ENCODE results near the gene ANKHD1.
"Not testable (repeated sequence)": the region's sequence is repeated elsewhere in the genome, so short reads cannot be mapped to it uniquely, and the experiment has no call there.

Gene ANKHD1

DNA sequence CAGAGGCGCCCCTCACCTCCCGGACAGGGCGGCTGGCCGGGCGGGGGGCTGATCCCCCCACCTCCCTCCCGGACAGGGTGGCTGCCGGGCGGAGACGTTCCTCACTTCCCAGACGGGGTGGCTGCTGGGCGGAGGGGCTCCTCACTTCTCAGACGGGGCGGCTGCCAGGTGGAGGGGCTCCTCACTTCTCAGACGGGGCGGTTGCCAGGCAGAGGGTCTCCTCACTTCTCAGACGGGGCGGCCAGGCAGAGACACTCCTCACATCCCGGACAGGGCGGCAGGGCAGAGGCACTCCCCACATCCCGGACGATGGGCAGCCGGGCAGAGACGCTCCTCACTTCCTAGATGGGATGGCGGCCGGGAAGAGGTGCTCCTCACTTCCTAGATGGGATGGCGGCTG, 26.1 kb downstream of the ANKHD1 start:
- not testable (repeated sequence) for DNase-seq (ENCODE audit: low read depth)

DNA sequence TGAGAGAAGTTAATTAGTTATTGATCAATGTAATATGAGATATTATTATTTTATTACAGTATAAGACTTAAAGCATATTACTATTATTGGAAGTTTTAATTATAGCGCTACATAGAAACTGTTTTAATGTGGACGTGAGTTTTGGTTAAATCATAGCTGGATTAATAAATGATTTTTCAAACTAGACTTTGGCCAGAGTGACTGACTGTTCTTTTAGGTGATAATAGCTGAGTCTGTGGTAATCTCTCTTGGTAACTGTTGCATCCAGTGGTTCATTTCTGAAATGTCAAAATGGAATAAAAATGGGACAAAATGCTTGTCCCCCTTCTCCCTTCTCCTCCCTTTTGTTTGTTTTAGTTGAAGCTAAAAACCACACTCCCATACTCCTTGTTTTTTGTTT, 28.1 kb downstream of the ANKHD1 start:
- DNase-seq (ENCODE audit: low read depth) = no peak

DNA sequence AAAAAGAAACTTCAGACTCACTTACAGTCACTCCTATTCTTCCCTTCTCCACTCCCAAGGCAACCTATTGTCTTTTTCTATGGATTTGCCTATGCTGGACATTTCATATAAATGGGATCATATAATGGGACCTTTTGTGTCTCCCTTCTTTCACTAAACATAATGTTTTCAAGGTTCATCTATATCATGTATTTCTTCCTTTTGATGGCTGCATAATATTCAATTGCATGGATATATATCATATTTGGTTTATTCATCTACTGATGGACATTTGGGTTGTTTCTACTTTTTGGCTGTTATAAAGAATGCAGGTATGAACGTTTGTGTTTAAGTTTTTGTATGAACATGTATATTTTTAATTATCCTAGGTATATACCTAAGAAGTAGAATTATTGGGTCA, 30.6 kb downstream of the ANKHD1 start:
- DNase-seq (ENCODE audit: low read depth) = no peak

DNA sequence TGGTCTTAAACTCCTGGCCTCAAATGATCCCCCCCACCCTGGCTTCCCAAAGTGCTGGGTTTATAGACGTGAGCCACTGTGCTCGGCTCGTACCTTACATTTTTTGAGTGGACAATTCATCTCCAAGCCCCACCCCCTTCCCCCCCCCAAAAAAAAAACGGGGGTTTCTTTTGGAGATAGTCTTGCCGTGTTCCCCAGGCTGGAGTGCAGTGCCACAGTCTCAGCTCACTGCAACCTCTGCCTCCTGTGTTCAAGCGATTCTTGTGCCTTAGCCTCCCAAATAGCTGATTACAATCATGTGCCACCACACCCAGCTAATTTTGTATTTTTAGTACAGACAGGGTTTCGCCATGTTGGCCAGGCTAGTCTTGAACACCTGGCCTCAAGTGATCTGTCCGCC, 31.3 kb downstream of the ANKHD1 start:
- no peak for DNase-seq (ENCODE audit: low read depth)

DNA sequence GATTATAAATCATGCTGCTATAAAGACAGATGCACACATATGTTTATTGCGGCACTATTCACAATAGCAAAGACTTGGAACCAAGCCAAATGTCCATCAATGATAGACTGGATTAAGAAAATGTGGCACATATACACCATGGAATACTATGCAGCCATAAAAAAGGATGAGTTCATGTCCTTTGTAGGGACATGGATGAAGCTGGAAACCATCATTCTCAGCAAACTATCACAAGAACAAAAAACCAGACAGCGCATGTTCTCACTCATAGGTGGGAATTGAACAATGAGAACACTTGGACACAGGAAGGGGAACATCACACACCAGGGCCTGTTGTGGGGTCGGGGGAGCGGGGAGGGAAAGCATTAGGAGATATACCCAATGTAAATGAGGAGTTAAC, 55.7 kb downstream of the ANKHD1 start:
- DNase-seq (ENCODE audit: low read depth) = not testable (repeated sequence)

DNA sequence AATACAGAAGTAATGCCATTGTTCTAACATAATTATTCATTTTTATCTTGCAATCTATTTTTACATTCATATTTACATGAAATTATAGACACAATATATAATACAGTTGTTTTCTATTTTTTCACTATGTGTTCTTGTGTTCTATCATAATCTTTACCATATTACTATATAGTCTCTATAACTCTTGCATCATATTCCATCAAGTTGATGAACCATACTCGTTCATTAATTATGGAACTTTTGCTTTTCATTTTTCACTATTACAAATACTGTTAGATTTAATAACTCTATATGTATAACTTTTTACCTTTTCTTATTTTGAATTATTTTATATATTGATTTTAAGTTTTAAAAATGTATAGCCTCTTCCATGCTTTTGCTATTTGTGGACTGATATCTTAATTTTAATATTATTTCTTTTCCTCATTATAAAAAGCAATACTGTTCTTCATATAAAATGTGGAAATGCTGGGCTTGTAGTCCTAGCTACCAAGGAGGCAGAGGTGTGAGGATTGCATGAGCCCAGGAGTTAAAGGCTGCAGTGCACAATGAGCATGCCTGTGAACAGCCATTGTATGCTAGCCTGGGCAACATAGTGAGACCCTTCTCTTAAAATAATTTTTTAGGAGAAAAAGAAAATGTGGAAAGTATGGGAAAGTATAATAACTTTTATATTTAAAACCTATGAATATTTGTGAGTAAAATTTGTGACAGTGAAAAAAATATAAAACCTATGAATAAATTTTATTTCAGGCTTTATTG, 65.5 kb downstream of the ANKHD1 start:
- no peak for DNase-seq (ENCODE audit: low read depth)

DNA sequence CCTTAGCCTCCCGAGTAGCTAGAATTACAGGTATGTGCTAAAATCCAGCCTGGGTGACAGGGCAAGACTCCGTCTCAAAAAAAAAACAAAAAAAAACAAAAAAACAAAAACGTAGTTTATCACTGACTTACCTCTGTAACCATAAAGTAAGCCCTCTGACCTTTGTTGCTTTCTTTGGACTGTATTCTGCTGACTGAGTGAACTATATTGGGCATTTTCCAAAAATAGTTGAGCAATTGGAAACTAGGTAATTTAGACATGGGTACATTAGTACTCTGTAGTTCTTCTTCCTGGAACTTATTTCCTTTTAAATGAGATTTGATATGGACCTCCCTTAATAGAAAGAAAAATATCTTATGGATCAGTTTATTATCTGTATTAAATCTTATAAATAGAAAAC, 66.6 kb downstream of the ANKHD1 start:
- DNase-seq (ENCODE audit: low read depth) = no peak

DNA sequence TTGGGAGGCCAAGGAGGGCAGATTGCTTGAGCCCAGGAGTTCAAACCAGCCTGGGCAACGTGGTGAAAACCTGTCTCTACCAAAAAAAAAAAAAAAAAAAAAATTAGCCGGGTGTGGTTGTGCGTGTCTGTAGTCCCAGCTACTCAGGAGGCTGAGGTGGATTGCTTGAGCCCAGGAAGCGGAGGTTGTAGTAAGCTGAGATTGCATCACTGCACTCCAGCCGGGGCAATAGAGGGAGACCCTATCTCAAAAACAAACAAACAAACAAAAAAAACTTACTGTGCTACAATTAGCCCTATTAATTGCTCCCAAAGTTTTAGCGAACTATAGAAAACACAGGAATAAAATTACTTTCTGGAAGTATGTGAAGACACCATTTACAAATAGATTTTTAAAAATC, 67.6 kb downstream of the ANKHD1 start:
- no peak for DNase-seq (ENCODE audit: low read depth)

DNA sequence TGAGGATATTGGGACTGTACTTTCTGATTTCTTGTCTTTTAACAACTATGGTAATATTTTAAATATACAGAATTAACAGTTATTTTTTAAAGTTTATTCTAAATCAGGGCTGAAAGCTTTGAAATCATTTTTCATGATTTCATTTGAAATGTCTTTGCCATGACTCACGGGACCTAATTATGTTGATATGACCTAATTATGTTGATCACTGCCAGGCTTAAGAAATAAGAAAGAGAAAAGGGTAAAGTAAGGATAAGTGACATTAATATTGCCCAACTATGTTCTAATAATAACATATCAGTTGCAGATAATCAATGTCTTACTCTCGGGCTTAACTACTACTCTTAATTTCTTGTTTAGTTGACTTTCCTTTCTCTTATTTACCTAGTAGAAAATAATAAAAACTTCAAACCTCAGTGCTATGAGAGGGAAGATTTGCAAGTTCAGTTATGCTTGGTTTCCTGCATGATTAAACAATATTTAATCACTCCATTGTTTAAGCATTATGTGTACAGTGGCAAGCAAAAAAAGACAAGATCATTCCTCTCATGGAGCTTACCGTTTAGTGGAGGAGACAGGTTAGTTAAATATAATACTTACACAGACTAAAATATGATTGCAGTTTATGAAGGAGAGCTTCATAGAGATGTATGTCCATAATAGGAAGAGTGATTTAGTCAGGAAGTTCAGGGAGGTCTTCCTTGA, 78.8 kb downstream of the ANKHD1 start:
- no peak for DNase-seq (ENCODE audit: low read depth)

DNA sequence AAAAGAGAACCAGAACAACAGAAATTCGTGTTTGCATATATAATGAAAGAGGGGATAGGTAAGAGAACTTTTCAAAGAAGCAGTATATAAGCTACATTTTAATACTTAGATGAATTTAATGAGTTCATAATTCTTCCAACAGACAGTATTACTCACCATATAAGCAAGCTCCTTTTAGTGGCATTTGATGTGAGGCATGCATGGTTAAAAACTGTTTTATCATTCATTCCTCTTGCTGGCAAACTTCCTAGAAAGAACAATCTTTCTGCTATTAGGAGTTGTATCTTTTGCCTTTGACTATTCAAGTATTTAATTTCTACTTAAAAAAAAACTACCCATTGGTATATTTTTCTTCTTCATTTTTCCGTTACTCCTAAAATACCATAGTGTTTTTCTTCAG, 80.1 kb downstream of the ANKHD1 start:
- DNase-seq (ENCODE audit: low read depth) = no peak

DNA sequence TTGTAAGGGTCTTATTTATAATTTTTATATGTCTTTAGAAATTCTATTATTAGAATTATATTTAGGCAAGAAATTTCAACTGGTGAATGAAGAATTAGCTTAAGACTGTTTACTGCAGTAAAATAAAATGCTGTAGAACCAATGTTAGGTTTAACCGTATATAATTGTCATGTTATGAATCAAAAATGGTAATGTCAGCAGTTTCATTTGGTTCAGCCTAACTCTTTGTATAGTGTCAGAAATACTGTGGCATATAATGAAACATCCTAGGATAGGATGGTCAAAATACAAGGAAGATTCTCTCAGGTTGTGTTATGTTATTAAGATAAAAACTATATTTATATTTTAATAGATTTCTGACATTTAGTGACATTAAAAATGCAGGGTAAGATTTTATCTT, 81.4 kb downstream of the ANKHD1 start:
- no peak for DNase-seq (ENCODE audit: low read depth)

DNA sequence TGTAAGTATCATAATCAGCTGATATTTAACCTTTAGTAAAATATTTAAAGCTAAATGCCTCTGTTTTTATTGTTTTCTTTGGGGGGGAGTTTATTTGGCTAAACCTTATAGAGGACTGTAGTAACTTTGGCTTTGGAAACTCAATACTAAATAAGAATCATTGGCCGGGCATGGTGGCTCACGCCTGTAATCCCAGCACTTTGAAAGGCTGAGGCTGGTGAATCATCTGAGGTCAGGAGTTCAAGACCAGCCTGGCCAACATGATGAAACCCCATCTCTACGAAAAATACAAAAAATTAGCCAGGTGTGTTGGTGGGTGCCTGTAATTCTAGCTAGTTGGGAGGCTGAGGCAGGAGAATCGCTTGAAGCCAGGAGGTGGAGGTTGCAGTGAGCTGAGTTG, 86.5 kb downstream of the ANKHD1 start:
- DNase-seq (ENCODE audit: low read depth) = not testable (repeated sequence)

DNA sequence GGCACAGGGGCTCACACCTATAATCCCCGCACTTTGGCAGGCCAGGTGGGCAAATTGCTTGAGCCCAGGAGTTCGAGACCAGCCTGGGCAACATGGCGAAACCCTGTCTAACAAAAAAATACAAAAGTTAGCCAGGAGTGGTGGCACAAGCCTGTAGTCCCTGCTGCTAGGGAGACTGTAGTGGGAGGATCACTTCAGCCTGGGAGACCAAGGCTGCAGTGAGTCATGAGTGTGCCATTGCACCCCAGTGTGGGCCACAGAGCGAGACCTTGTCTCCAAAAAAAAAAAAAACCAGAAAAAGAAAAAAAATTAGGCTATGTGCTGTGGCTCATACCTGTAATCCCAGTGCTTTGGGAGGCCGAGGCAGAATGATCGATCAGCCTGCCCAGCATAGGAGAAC, 87.3 kb downstream of the ANKHD1 start:
- no peak for DNase-seq (ENCODE audit: low read depth)

DNA sequence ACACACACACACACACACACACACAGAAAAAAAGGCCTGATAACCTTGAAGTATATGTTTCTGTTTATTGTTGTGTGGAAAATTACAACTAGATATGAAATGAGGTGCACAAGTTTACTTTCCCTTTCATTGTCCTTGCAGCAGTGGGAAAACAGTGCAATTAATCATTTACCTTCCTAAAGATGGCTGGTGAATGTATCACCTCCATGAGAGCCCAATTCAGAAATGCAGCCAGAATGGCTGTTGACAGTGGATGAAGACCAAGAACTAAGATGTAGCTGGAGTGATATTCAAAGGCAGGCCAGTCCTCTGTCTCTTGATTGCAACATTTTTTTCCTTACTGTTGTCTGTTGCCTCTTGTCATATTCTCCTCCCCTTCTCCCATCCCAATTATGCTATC, 96.3 kb downstream of the ANKHD1 start:
- DNase-seq (ENCODE audit: low read depth) = no peak

DNA sequence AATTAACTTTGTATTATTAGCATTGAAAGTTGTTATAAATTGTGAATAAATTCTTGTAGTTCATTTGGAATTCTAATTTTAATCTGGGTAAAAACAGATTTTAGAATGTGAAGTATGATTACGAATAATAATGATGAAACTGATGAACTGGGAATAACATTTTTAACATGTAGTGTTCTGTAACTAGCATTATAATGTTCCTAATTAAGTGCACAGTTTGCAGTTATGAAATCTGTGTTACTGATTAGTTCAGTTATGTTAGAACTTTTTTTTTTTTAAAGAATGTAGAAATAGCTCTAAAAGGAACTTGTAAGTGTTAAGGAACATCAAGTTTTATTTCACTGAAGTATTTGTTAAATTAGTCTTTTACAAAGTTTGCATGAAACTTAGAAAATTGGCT, 97.0 kb downstream of the ANKHD1 start:
- no peak for DNase-seq (ENCODE audit: low read depth)

DNA sequence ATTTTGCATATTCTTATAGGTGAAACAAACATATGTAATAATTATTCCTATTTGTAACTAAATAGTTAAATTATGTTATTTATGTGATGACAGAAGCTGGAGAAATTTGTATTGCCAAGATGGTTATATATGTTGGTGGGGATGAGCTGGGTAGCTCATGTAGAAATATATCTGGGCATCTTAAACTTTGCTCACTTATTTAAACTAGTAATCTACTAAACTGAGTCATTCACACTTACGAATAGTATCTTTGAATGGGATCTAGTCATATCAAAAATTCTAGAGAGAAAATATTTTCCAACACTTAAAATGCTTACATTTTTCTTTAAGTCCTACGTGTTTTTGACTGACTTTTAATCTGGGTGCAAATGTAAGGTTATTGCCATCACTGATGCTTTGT, 101.2 kb downstream of the ANKHD1 start:
- DNase-seq (ENCODE audit: low read depth) = no peak

DNA sequence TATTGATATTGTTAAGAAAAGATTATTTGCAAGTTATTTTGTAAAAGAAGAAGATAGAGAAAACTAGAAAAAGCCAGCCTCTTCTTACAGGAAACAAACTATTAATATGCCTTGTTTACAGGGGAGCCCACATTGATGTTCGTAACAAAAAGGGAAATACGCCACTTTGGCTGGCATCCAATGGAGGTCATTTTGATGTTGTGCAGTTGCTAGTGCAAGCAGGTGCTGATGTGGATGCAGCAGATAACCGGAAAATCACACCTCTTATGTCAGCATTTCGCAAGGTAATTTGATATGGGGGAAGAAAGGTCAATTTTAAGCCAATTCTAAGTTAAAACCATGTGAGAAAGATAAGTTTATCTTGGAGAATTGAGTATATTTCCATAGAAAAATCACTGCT, 108.3 kb downstream of the ANKHD1 start:
- DNase-seq (ENCODE audit: low read depth) = no peak

DNA sequence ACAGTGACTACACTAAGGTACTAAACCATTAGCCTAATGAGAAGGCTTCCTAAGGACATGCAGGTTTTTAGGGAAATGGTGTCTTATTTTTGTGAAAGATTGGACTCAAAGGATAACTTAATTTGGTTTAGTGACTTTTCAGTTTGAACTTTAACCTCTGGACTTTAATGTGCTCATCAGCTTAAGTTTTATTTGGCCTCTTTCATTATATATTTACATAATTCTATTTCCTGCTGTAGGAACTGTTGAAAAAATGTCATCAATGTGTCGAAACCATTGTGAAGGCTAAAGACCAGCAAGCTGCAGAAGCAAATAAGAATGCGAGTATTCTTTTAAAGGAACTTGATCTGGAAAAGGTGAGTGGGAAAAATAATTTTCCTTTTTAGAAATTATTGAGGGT, 111.5 kb downstream of the ANKHD1 start:
- no peak for DNase-seq (ENCODE audit: low read depth)

DNA sequence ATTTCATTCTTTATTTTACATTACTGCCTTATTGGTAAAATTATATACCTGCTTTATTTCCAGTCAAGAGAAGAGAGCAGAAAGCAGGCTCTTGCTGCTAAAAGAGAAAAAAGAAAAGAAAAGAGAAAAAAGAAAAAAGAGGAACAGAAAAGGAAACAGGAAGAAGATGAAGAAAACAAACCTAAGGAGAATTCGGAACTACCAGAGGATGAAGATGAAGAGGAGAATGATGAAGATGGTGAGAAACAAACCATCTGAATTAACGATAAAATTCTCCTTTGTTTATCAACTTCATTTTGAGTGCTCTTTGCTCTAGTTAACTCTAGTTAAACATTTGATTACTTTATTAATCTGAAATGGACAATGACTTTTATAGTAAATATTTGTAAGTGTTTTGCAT, 122.4 kb downstream of the ANKHD1 start:
- no peak for DNase-seq (ENCODE audit: low read depth)

DNA sequence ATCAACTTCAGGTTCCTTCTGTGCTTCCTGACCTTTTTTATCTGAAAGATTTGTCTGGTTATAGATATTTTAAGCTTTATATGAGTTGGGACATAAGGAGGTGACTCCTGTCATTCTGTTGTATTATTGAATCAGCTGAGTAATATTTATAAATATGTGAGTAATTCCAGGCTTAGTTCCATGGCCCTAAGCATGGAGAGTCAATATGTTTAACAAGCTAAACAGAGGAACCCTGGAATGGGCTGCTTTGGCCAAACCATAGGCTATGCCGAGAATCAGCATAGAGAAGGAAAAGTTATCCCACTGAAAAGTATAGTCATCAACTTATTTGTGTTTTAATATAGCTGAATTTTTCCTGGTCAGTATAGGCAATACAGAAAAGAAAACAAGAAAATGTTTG, 138.6 kb downstream of the ANKHD1 start:
- no peak for DNase-seq (ENCODE audit: low read depth)

DNA sequence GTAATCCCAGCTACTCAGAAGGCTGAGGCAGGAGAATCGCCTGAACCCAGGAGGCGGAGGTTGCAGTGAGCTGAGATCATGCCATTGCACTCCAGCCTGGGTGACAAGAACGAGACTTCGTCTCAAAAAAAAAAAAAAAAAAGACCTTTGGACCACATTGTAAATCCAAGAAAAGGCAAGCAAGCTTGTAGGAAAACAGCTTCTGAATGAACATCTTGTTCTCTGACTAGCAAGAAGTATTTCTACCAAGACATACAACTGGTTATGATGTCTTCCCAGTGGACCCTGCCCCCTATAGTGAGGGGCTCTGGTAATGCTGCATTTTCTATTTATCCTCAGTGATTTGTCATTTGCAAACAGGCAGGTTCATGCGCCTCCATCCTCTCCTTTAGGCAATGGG, 141.3 kb downstream of the ANKHD1 start:
- DNase-seq (ENCODE audit: low read depth) = no peak

DNA sequence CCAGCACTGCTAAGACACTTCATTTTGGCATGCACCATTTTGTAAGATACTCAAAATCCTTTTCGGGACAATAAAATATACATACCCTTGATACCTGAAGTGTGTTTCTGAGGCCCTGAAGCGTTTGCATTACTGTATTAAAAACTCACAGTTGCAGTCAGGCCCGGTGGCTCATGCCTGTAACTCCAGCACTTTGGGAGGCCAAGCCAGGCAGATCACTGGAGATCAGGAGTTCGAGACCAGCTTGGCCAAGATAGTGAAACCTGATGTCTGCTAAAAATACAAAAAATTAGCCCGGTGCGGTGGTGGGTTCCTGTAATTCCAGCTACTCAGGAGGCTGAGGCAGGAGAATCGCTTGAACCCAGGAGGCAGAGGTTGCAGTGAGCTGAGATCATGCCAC, 143.4 kb downstream of the ANKHD1 start:
- DNase-seq (ENCODE audit: low read depth) = no peak

DNA sequence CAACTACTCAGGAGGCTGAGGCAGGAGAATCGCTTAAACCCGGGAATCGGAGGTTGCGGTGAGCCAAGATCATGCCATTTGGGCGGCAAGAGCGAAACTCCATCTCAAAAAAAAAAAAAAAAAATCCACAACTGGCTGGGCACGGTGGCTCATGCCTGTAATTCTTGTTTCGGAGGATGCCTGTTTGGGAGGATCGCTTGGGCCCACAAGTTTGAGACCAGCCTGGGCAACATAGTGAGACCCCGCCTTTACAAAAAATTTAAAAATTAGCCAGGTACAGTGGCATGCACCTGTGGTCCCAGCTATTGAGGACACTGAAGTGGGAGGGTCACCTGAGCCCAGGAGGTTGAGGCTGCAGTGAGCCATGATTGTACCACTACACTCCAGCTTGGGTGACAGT, 144.0 kb downstream of the ANKHD1 start:
- no peak for DNase-seq (ENCODE audit: low read depth)

Measured in T-helper 22 cell (primary cell).